ENCODE measurements around the gene ITGA7. TPM values are rescaled to one million over a fixed set of nuclear protein-coding genes. Genes with fewer than 3 reads are reported as not detected.

ITGA7 gene
- total RNA-seq, 1 experiment from 2014 or later: 2.1 TPM

GRCh38 chr12:55641595-55641994, 66.1 kb downstream of the ITGA7 start:
- H3K9me3 Mint-ChIP-seq (ENCODE audit: unreplicated experiment): no peaks in the 10 kb centered on the region
- DNase-seq (ENCODE audit: unreplicated experiment): no peak
- H3K4me3 Mint-ChIP-seq (ENCODE audit: unreplicated experiment): no peak overlapping the region
- no peak for TF ChIP-seq CTCF (IDR thresholded peaks at IDR 0.05; ENCODE audit: unreplicated experiment)
- no peak overlapping the region for H3K27ac Mint-ChIP-seq (ENCODE audit: low read depth, unreplicated experiment)
- CTCF ChIA-PET: no interaction called here
- H3K36me3 Mint-ChIP-seq (ENCODE audit: insufficient read depth, unreplicated experiment): no peaks in the 10 kb centered on the region
- peaks cover 39% of the 10 kb centered on the region for H3K27me3 Mint-ChIP-seq (ENCODE audit: insufficient read depth, unreplicated experiment)
- intact Hi-C loops (cut with micrococcal nuclease): no loop called here
- BruUV-seq (replicated peaks): no TSS peak
- POLR2A ChIA-PET: no interaction called here
- H3K4me1 Mint-ChIP-seq (ENCODE audit: insufficient read depth, unreplicated experiment): no peaks in the 10 kb centered on the region

- Mint-ChIP-seq H3K4me1 (ENCODE audit: insufficient read depth, unreplicated experiment) (no peaks in the 10 kb centered on the region), H3K27me3 (ENCODE audit: insufficient read depth, unreplicated experiment) (peaks cover 56% of the 10 kb centered on the region), H3K36me3 (ENCODE audit: insufficient read depth, unreplicated experiment) (no peaks in the 10 kb centered on the region), H3K27ac (ENCODE audit: low read depth, unreplicated experiment) (no peak overlapping the region), H3K9me3 (ENCODE audit: unreplicated experiment) (no peaks in the 10 kb centered on the region), H3K4me3 (ENCODE audit: unreplicated experiment) (no peak overlapping the region)
- no peak for DNase-seq (ENCODE audit: unreplicated experiment)
- ChIA-PET POLR2A (no interaction called here), CTCF (no interaction called here)
- intact Hi-C loops (cut with micrococcal nuclease): no loop called here
- no TSS peak for BruUV-seq (replicated peaks)
- TF ChIP-seq CTCF (IDR thresholded peaks at IDR 0.05; ENCODE audit: unreplicated experiment): no peak
These were observed 70.2 kb downstream of the ITGA7 start for GRCh38 chr12:55637467-55637866.

GRCh38 chr12:55636853-55637252, 70.9 kb downstream of the ITGA7 start, which contains the start of gene OR10P1:
OR10P1 (plus strand) TSS chr12:55636892; CDS start chr12:55636892, 0 bp downstream.
- ChIA-PET POLR2A (no interaction called here), CTCF (interaction anchor here (0.6 kb wide), 2 partner anchors 10 to 44 kb away, joined by 3 to 5 read pairs; a partner anchor contains a TSS)
- H3K9me3 Mint-ChIP-seq (ENCODE audit: unreplicated experiment): no peaks in the 10 kb centered on the region
- no peak within 1 kb of the TSS for H3K4me3 Mint-ChIP-seq (ENCODE audit: unreplicated experiment)
- H3K27ac Mint-ChIP-seq (ENCODE audit: low read depth, unreplicated experiment): no peak within 1 kb of the TSS
- H3K27me3 Mint-ChIP-seq (ENCODE audit: insufficient read depth, unreplicated experiment): peaks cover 62% of the 10 kb centered on the region
- H3K36me3 Mint-ChIP-seq (ENCODE audit: insufficient read depth, unreplicated experiment): no peaks in the 10 kb centered on the region
- no TSS peak for BruUV-seq (replicated peaks)
- H3K4me1 Mint-ChIP-seq (ENCODE audit: insufficient read depth, unreplicated experiment): no peaks in the 10 kb centered on the region
- no peak for TF ChIP-seq CTCF (IDR thresholded peaks at IDR 0.05; ENCODE audit: unreplicated experiment)
- DNase-seq (ENCODE audit: unreplicated experiment): no peak
- intact Hi-C loops (cut with micrococcal nuclease): no loop called here

GRCh38 chr12:55636116-55636655, 71.5 kb downstream of the ITGA7 start:
- no TSS peak for BruUV-seq (replicated peaks)
- Mint-ChIP-seq H3K36me3 (ENCODE audit: insufficient read depth, unreplicated experiment) (no peaks in the 10 kb centered on the region), H3K27me3 (ENCODE audit: insufficient read depth, unreplicated experiment) (peaks cover 63% of the 10 kb centered on the region), H3K9me3 (ENCODE audit: unreplicated experiment) (no peaks in the 10 kb centered on the region), H3K4me3 (ENCODE audit: unreplicated experiment) (no peak overlapping the region), H3K4me1 (ENCODE audit: insufficient read depth, unreplicated experiment) (no peaks in the 10 kb centered on the region), H3K27ac (ENCODE audit: low read depth, unreplicated experiment) (no peak overlapping the region)
- no peak for TF ChIP-seq CTCF (IDR thresholded peaks at IDR 0.05; ENCODE audit: unreplicated experiment)
- CTCF ChIA-PET: interaction anchor here (0.5 to 0.6 kb wide), 3 partner anchors 10 to 95 kb away, joined by 3 to 5 read pairs (median 3); a partner anchor contains a TSS
- intact Hi-C loops (cut with micrococcal nuclease): no loop called here
- POLR2A ChIA-PET: no interaction called here
- no peak for DNase-seq (ENCODE audit: unreplicated experiment)

Other genes with a start within 250 kb of the ITGA7 start
- gene OR6C70, start 237.8 kb downstream of the ITGA7 start, total RNA-seq (2022): not detected in 2 replicates
- not detected in 2 replicates for gene OR6C68, start 215.5 kb downstream of the ITGA7 start, total RNA-seq (2022)
- not detected in 2 replicates for gene OR6C4, start 158.3 kb downstream of the ITGA7 start, total RNA-seq (2022)
- not detected in 2 replicates for gene OR2AP1, start 135.4 kb downstream of the ITGA7 start, total RNA-seq (2022)
- gene OR10P1, start 71.0 kb downstream of the ITGA7 start, total RNA-seq (2022): not detected in 2 replicates
- 75.8 and 84.3 TPM in 2 replicates for gene BLOC1S1, start 8.1 kb upstream of the ITGA7 start, total RNA-seq (2022)
- 2.5 and 3.9 TPM in 2 replicates for gene RDH5, start 12.5 kb upstream of the ITGA7 start, total RNA-seq (2022)
- 552 and 724 TPM in 2 replicates for gene CD63, start 21.1 kb upstream of the ITGA7 start, total RNA-seq (2022)
- 1.9 TPM in 2 replicates for gene GDF11, start 35.2 kb upstream of the ITGA7 start, total RNA-seq (2022)
- gene SARNP, start 109.8 kb upstream of the ITGA7 start, total RNA-seq (2022): 39.2 and 61.1 TPM in 2 replicates
- gene ORMDL2, start 110.1 kb upstream of the ITGA7 start, total RNA-seq (2022): 54.6 and 55.9 TPM in 2 replicates
- 27.3 and 29.9 TPM in 2 replicates for gene DNAJC14, start 121.7 kb upstream of the ITGA7 start, total RNA-seq (2022)
- 3.3 and 3.7 TPM in 2 replicates for gene MMP19, start 135.0 kb upstream of the ITGA7 start, total RNA-seq (2022)
- 50.5 and 56.5 TPM in 2 replicates for gene PYM1, start 220.0 kb upstream of the ITGA7 start, total RNA-seq (2022)
- gene DGKA, start 223.3 kb upstream of the ITGA7 start, total RNA-seq (2022): 177 and 236 TPM in 2 replicates

Measured in MCF 10A (cell line).